GM18526 (cell line): ENCODE results near the gene SMPD3.

Source experiments
- POLR2A ChIP-seq: IDR thresholded peaks from 3 replicates; pipeline ENCODE4 v1.6.1; 2011; ENCODE audit not compliant: insufficient read length; ENCODE audit errors: extremely low read depth

Gene SMPD3

GRCh38 chr16:68367440-68367839 is 80.9 kb downstream of the SMPD3 start:
- no peak for TF ChIP-seq POLR2A

DNA sequence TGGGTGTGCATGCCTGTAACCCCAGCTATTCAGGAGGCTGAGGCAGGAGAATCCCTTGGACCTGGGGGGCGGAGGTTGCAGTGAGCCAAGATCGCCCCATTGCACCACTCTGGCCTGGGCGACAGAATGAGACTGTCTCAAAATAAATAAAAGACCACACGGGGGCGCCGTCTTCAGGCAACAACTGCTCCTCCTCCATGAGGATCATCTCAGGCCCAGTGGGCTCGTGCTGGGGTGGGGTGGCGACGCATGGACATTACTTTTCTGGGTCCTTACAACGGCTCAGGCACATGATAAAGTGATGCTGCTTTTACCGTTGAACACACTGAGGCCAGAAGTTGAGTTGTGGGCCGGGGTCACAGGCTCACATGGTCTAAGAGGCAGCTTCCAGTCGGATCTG is 81.3 kb downstream of the SMPD3 start:
- no peak for TF ChIP-seq POLR2A

DNA sequence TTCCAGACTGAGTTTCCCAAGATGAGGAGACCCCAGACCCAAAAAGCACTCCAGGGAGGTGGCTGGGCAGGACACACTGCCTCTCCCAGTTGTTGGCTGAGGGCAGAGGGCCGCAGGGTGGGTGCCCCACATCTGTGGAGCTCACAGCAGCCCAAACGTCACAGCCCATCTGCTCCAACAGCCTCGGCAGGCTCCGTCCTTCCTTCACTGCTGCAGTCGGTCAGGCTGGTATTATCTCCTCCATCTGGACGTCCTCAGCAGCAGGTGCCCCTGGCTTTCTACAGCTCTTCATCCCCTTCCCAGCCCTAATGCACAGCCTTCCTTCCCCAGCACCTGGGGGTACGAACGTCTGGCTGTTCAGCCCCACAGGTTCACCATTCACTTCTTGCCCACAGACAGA is 82.2 kb downstream of the SMPD3 start:
- TF ChIP-seq POLR2A: no peak

DNA sequence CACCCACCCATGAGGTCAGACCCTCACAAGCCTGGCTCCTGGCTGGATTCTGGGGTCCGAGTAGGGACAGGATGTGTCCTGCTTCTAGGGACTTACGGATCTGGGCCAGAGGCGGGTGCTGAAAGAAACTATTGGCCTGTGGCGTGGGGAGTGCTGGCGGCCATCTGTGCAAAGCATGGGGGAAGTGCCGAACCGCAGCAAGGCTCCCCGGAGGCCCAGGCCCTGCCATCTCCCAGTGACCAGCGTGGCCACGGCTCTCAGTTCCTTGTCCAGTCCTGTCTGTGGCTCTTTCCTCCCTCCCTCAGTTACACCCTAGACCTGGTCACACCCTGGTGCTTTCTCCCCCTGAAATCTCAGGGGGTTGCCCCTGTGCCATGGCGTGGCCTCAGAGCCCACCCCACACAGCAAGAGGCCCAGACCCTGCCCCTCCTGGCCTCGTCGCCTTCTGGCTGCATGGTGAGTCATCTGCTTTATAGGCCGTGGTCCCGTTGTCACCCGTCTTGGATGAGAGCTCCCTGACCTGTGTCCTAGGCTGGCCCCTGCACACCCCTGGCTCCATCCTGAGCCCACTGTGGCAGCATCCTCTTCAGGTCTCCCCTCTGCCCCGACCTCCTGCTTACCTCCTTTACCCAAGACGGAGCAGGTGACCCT is 83.0 kb downstream of the SMPD3 start:
- TF ChIP-seq POLR2A: no peak

DNA sequence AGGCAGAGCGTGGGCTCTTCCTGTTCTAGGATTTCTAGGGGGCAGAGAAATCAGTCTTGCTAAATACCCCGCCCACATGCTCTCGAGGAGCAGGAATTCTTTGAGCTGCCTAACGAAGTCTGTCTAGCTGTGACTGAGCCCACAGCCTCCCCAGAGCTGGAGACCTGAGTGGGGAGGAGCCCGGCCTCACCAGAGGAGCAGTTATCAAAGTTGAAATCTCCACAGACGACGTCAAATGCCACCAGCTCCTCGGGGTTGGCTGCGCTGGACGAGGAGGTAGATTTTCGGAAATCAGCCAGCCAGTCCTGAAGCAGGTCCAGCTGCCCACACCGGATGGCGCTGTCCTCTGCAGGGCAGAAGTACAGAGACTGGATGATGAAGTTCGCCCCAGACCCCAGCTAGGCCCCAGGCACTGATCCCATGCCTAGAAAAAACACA is 83.7 kb downstream of the SMPD3 start:
- no peak for TF ChIP-seq POLR2A

DNA sequence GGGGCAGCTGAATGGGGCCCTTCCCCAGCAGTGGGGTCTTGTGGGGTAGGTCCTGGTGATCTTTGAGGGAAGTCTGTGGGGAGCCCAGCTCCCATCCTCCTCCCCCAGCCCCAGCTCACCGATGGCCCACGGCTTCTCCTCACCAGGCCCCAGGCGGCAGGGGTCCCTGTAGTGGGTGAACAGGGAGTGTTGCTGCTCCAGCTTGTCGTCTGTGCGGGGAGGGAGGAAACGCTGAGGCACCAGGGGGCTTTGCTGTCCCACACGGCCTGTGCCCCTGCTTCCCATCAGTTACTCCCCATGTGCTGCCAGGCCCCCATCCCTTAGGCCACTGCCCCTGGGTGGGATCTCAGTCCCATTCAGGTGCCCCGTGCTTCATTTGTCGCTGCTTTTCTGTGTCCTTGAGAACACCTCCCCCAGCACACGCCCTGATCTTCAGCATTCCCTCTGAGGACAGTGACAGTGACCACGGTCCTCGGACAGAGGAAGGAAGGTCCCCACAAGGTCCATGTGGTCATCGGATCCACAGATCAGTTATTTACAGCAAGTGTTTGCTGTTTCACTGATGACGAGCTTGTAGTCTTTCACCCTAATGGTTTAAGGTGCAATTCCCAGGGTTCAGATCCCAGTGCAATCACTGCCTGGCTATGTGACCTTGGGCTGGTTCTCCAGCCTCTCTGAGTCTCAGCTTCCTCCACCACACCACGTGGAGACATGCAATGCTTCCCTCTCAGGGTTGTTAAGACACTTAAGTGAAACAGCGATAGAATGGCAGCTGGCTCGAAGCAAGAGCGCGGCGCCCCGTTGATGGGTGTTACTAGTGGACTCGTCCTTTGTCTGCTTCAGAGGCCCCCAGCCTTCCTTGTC is 84.4 kb downstream of the SMPD3 start:
- no peak for TF ChIP-seq POLR2A

- TF ChIP-seq POLR2A: no peak
Observed at GRCh38 chr16:68362947-68363657, 85.2 kb downstream of the SMPD3 start.

DNA sequence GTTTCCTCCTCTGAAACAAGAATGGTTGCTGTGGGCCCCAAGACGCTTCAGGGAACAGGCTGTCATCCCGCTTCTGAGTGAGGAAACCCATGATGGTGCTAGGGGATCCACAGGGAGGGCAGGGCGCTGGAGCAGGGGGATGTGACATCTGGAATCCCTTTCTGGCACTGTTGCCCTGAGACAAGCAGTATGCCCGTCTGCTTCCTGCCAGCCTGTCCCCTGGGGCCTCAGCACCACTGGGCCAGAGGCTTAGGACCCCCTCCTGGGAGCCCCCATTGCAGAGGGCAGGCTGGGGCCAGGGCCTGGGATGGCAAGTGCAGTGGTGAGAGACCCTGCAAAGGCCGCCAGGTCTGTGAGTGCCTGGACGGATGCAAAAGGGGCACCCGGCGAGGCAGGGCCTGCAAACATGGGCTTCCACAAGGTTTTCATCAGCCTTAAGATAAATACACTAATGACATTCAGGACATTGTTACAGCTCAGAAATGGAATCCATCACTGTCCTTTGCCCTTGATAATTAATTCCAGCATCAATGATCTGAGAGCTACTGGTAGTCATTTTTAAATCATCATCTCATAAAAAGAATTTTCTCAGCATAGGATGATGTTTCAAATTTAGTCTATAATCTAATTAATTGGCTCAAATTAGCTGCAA is 85.9 kb downstream of the SMPD3 start:
- no peak for TF ChIP-seq POLR2A

DNA sequence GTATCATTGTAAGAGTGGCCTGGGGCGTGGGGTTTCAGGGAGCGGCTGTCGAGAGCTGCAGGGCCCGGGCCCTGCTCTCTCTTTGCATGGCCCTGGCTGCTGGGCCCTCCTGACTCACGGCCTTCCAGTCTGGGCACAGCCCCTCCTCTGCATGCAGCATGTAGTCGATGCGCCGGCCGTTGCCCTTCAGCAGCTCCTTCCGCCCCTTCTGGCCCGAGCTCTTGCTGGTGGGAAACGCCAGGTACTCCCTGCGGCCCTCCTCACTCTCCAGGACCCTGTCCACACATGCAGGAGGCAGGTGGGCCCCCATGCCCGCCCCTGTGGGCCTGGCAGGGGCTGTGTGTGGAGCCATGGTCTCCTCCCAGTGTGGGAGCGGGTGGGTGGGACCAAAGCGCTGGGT is 86.8 kb downstream of the SMPD3 start:
- TF ChIP-seq POLR2A: no peak

DNA sequence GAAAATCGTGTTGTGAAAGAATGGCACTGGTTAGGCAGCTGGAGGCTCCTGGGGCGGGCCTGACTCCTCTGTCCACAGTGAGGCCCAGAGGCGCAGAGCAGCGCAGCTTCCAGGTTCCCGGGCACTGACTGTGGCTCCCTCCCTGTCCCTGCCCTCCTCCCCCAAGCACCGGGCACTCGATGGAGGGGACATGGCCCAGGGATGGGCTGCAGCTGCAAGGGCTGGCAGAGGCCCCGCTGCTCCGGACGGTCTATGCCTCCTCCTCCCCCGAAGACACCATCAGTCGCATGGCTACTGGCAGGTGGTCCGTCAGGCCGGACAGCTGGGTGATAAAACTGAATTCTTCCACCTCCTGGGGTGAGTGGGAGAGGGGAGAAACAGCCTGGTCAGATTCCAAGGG is 87.4 kb downstream of the SMPD3 start:
- no peak for TF ChIP-seq POLR2A

DNA sequence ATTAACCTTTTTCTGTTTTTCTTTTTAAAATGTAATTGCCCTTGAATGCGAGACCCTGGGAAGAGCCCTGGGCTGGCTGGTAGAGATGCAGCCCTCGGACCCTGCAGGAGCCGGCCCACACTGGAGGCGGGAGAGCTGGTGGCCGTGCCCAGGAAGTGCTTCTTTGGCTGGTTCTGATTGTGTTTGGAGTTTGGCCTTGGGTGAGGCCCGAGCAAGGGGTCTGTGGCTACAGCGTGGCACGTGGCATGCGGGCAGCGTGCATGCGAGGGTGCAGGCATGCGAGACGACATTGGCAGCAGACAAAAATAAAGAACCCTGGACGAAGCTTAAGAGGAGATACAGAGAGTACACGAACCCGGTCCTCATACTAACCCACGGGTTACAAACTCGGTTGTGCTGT is 87.8 kb downstream of the SMPD3 start:
- no peak for TF ChIP-seq POLR2A

DNA sequence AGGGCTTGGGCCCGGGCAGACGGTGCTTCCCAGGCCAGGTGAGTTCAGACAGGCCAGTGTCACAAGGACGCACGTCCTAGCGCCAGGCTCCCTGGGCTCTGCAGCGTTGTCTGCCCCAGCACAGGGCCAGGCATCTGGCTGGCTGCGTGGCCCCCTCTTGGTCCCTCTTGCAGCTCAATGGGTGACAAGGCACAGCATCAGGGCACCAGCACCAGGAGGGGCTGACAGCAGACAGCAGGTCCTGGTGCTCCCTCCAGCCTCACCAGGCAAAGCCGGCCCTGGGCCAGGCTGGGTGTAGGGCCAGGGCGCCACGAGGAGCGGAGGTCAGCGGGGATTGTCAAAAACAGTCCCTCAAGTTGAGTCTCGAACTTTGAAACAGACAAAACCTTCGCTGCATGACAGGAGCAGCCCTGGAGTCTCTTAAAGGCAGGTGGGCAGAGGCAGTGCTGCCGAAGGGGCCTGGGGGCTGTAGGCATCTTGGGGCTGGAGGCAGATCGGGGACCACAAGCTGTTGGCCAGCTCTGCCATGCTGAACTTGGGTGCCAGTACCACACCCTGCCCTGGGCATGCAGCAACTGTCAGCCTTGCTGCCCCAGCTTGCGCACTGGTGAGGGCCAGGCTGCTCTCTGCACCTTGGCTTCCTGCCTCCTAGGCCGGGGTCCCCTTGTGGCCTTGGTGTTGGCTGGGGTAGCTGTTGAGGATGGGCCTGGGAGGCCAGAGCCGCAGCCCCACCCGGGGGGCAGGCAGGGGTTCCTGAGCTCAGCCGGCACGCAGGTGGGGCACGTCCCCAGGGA is 88.7 kb downstream of the SMPD3 start:
- no peak for TF ChIP-seq POLR2A

DNA sequence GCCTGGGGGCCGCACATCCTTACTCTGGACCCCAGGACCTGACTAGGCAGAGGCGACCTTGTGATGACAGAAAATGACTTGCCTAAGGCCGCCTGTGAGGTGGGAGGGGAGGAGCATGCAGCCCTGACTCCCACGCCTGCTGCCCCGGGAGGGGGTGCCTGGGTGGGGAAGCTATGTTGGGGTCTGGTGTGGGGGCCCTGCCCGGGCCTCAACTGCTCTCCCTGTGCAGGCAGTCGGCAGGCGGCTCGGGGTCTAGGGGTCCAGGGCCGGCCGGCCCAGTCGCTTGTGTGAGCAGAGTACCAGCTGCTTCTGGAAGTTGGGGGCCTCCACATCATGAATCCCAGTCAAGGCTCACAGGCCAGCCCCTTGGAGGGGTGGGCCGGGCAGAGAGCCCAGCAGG is 89.4 kb downstream of the SMPD3 start:
- no peak for TF ChIP-seq POLR2A

DNA sequence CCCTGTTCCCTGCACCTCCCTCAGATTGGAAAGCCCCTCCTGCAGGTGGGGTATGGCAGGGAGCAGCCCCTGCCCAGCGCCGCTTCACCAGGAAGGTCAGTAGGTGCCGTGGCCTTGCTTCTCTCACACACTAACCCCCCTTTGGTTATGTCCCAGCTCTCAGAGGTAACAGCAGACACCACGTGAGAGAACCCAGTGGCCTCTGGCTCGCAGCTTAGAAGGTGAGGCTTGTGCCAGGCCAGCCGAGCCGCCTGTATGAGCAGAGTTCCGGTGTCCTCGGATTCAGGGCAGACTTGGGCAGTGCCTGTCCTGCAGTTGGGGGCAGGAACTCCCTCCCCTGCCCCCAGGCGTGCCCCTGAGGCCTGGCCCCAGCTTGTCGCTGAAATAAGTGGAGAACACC is 90.4 kb downstream of the SMPD3 start:
- no peak for TF ChIP-seq POLR2A

- TF ChIP-seq POLR2A: no peak
Observed at GRCh38 chr16:68357521-68357922, 90.8 kb downstream of the SMPD3 start.
